ENCODE measurements around the gene ZNF275. TPM values are rescaled to one million over a fixed set of nuclear protein-coding genes. Genes with fewer than 3 reads are reported as not detected.

Gene ZNF275
- total RNA-seq, 1 donor from 2014 or later, result 7.5 TPM

DNA sequence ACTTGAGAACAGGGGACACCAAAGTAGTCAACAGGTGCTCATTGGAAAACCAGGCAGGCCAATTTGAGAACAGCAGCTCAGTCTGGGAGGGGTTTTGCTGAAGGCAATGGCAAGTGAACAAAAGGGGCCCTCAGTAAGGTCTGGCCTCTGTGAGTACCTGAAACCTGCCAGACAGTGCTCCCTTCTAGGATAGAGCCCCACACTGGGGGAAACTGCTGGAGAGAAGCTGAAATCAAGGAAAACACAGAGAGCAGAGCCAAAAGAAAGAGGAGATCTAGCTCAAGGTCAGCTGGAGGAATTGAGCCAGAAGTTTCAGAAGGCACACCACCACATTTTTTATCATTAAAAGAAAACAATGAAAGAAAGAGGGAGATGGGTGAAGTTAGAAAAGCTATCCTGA is 39.0 kb downstream of the ZNF275 start:
- H3K9ac ChIP-seq, result no peak overlapping the region
- no peak overlapping the region for H3K4me2 ChIP-seq
- H3K4me1 Mint-ChIP-seq, result no peaks in the 10 kb centered on the region
- no peaks in the 10 kb centered on the region for H3K36me3 Mint-ChIP-seq
- no peaks in the 10 kb centered on the region for H3K4me1 ChIP-seq
- peaks cover 18% of the 10 kb centered on the region for H3K9me3 Mint-ChIP-seq
- H3K27ac ChIP-seq, result no peak overlapping the region
- no peaks in the 10 kb centered on the region for H3K36me3 ChIP-seq
- no peaks in the 10 kb centered on the region for H3F3A ChIP-seq (ENCODE audit: low read depth)
- no peaks in the 10 kb centered on the region for H3K27me3 ChIP-seq
- no peaks in the 10 kb centered on the region for H3K79me2 ChIP-seq (ENCODE audit: low read depth)
- H3K4me3 Mint-ChIP-seq, result no peak overlapping the region
- H3K27ac Mint-ChIP-seq, result no peak overlapping the region
- no peak overlapping the region for H2AFZ ChIP-seq (replicated peaks)
- H4K20me1 ChIP-seq (ENCODE audit: low read depth), result no peaks in the 10 kb centered on the region
- H3K9me3 ChIP-seq (ENCODE audit: low read depth), result peaks cover 6% of the 10 kb centered on the region
- DNase-seq (ENCODE audit: low spot score), result no peak
- H3K4me3 ChIP-seq, result no peak overlapping the region
- H3K27me3 Mint-ChIP-seq (ENCODE audit: insufficient read depth, low read depth), result no peaks in the 10 kb centered on the region
- TF ChIP-seq EZH2phosphoT487 (IDR thresholded peaks at IDR 0.05), result no peak
- no peak for TF ChIP-seq EZH2 (IDR thresholded peaks at IDR 0.05)
- TF ChIP-seq CTCF (IDR thresholded peaks at IDR 0.05), result no peak

DNA sequence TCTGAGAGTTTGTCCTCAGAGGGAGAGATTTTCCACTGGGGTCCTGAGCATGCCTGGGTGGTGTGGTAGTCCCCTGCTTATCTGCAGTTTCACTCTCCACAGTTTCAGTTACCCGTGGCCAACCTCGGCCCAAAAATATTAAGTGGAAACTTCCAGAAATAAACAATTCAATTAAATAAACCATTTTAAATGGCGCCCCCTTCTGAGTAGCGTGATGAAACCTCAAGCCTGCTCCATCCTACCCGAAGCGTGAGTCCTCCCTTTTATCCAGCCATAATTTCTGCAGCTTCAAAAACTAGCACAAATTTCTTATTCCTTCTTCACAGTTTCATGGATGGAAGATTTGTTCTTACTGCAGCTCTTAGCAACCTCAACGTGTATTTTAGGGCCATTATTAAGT is 40.5 kb downstream of the ZNF275 start:
- Mint-ChIP-seq H3K4me1 (no peaks in the 10 kb centered on the region), H3K4me3 (no peak overlapping the region)
- DNase-seq (ENCODE audit: low spot score), result no peak

DNA sequence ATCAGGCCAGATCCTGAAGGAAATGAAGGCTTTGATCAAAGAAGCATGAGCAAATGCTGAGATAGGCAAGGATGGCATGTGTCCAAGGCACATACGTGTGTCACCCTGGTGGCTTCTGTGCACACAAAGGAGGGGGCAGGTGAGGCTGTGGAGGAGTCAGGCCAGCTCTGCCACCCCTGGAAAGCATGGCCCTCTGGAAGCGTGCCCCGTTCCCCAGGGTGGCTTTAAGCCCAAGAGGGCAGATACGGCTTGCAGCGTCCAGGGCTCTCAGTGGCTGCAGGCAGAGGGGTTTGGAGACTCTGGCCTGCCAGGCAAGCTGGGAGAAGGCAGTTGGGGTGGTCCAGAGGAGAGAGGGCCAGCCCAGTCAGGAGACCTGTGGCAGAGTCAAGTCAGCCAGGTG is 41.6 kb downstream of the ZNF275 start:
- Mint-ChIP-seq H3K27me3 (ENCODE audit: insufficient read depth, low read depth) (peaks cover 7% of the 10 kb centered on the region), H3K4me1 (no peaks in the 10 kb centered on the region), H3K36me3 (no peaks in the 10 kb centered on the region), H3K9me3 (peaks cover 23% of the 10 kb centered on the region), H3K27ac (no peak overlapping the region), H3K4me3 (no peak overlapping the region)
- H3K4me1 ChIP-seq, result no peaks in the 10 kb centered on the region
- H3F3A ChIP-seq (ENCODE audit: low read depth), result no peaks in the 10 kb centered on the region
- no peaks in the 10 kb centered on the region for H3K27me3 ChIP-seq
- H3K4me2 ChIP-seq, result no peak overlapping the region
- H3K27ac ChIP-seq, result no peak overlapping the region
- DNase-seq (ENCODE audit: low spot score), result no peak
- no peaks in the 10 kb centered on the region for H3K79me2 ChIP-seq (ENCODE audit: low read depth)
- H3K9me3 ChIP-seq (ENCODE audit: low read depth), result peaks cover 6% of the 10 kb centered on the region
- no peak overlapping the region for H3K4me3 ChIP-seq
- H3K9ac ChIP-seq, result no peak overlapping the region
- TF ChIP-seq EZH2 (IDR thresholded peaks at IDR 0.05) (no peak), CTCF (IDR thresholded peaks at IDR 0.05) (no peak), EZH2phosphoT487 (IDR thresholded peaks at IDR 0.05) (no peak)
- H3K36me3 ChIP-seq, result no peaks in the 10 kb centered on the region
- H4K20me1 ChIP-seq (ENCODE audit: low read depth), result no peaks in the 10 kb centered on the region
- no peak overlapping the region for H2AFZ ChIP-seq (replicated peaks)

More for the DNA sequence above, 40.5 kb downstream of the ZNF275 start:
- no peaks in the 10 kb centered on the region for H3F3A ChIP-seq (ENCODE audit: low read depth)
- TF ChIP-seq CTCF (IDR thresholded peaks at IDR 0.05) (peak; percentile 25), EZH2phosphoT487 (IDR thresholded peaks at IDR 0.05) (no peak)
- H3K36me3 ChIP-seq, result no peaks in the 10 kb centered on the region
- H3K9ac ChIP-seq, result no peak overlapping the region
- no peak overlapping the region for H3K4me3 ChIP-seq
- Mint-ChIP-seq H3K9me3 (peaks cover 24% of the 10 kb centered on the region), H3K27ac (no peak overlapping the region), H3K36me3 (no peaks in the 10 kb centered on the region), H3K27me3 (ENCODE audit: insufficient read depth, low read depth) (peaks cover 2% of the 10 kb centered on the region)
- no peaks in the 10 kb centered on the region for H3K27me3 ChIP-seq
- H3K9me3 ChIP-seq (ENCODE audit: low read depth), result peaks cover 6% of the 10 kb centered on the region
- no peak overlapping the region for H3K27ac ChIP-seq
- H3K4me2 ChIP-seq, result no peak overlapping the region
- no peaks in the 10 kb centered on the region for H3K4me1 ChIP-seq
- H4K20me1 ChIP-seq (ENCODE audit: low read depth), result no peaks in the 10 kb centered on the region
- no peaks in the 10 kb centered on the region for H3K79me2 ChIP-seq (ENCODE audit: low read depth)
- no peak overlapping the region for H2AFZ ChIP-seq (replicated peaks)
